SW480 (cell line): ENCODE measurements around the gene DOCK2.
"Not testable (repeated sequence)": the region's sequence is repeated elsewhere in the genome, so short reads cannot be mapped to it uniquely, and the experiment has no call there.

Experiments
- DNase-seq: peaks from one replicate; pipeline ENCODE4 v3.0.0-alpha.2; 2016; ENCODE audit warnings: low spot score

The DOCK2 gene

GRCh38 chr5:169789417-169789940 is 152.4 kb downstream of the DOCK2 start:
- DNase-seq: no peak

- no peak for DNase-seq
These were observed 154.2 kb downstream of the DOCK2 start for GRCh38 chr5:169791251-169791650.

- peak; percentile 57 for DNase-seq
These were observed 158.3 kb downstream of the DOCK2 start for GRCh38 chr5:169795338-169795737.

- DNase-seq: no peak
These were observed 159.7 kb downstream of the DOCK2 start for GRCh38 chr5:169796731-169797130.

GRCh38 chr5:169797577-169797976 is 160.5 kb downstream of the DOCK2 start:
- DNase-seq: no peak

GRCh38 chr5:169798438-169798837 is 161.4 kb downstream of the DOCK2 start:
- no peak for DNase-seq

- no peak for DNase-seq
These were observed 162.0 kb downstream of the DOCK2 start for GRCh38 chr5:169798906-169799660.

- DNase-seq: no peak
These were observed 164.3 kb downstream of the DOCK2 start for GRCh38 chr5:169801324-169801777.

- DNase-seq: no peak
These were observed 164.7 kb downstream of the DOCK2 start for GRCh38 chr5:169801781-169802180.

GRCh38 chr5:169803077-169803981 is 166.3 kb downstream of the DOCK2 start:
- DNase-seq: no peak

- no peak for DNase-seq
These were observed 167.8 kb downstream of the DOCK2 start for GRCh38 chr5:169804861-169805260.

- no peak for DNase-seq
These were observed 168.5 kb downstream of the DOCK2 start for GRCh38 chr5:169805527-169805934.

GRCh38 chr5:169805937-169806700 is 169.0 kb downstream of the DOCK2 start:
- DNase-seq: no peak

GRCh38 chr5:169808118-169808581 is 171.1 kb downstream of the DOCK2 start:
- no peak for DNase-seq

- not testable (repeated sequence) for DNase-seq
These were observed 171.8 kb downstream of the DOCK2 start for GRCh38 chr5:169808880-169809279.

- DNase-seq: no peak
These were observed 172.2 kb downstream of the DOCK2 start for GRCh38 chr5:169809281-169809680.

- no peak for DNase-seq
These were observed 173.4 kb downstream of the DOCK2 start for GRCh38 chr5:169810524-169810923.

GRCh38 chr5:169811023-169811422 is 173.9 kb downstream of the DOCK2 start:
- no peak for DNase-seq

GRCh38 chr5:169811680-169812079 is 174.6 kb downstream of the DOCK2 start:
- no peak for DNase-seq

- no peak for DNase-seq
These were observed 175.7 kb downstream of the DOCK2 start for GRCh38 chr5:169812786-169813185.

- no peak for DNase-seq
These were observed 177.0 kb downstream of the DOCK2 start for GRCh38 chr5:169814045-169814444.

GRCh38 chr5:169814522-169814921 is 177.4 kb downstream of the DOCK2 start:
- DNase-seq: no peak
